GM23248 (cell line): ENCODE measurements around the gene CD38. TPM values are rescaled to one million over a fixed set of nuclear protein-coding genes. Genes with fewer than 3 reads are reported as not detected.

ENCODE experiments used
- DNase-seq: peaks from one replicate; pipeline ENCODE4 v3.0.0-alpha.2; 2015
- H2AFZ ChIP-seq: fragments of 200-600 bp; sonication (generic); 2 replicates; pipeline ENCODE4 v1.6.1; 2016; ENCODE audit warnings: antibody characterized with exemption
- H3F3A ChIP-seq: fragments of 200-600 bp; sonication (generic); 2 replicates; pipeline ENCODE4 v1.6.1; 2016; ENCODE audit warnings: mild to moderate bottlenecking, antibody characterized with exemption, mixed run types; ENCODE audit not compliant: insufficient read depth
- H3K27ac ChIP-seq: fragments of 200-600 bp; sonication (generic); 2 replicates; pipeline ENCODE4 v1.5.1; 2016; ENCODE audit warnings: mild to moderate bottlenecking
- H3K27me3 ChIP-seq: fragments of 200-600 bp; sonication (generic); replicated peaks from 2 replicates; pipeline ENCODE4 v1.6.1; 2016; ENCODE audit warnings: mild to moderate bottlenecking; ENCODE audit not compliant: insufficient read depth
- H3K36me3 ChIP-seq: fragments of 200-600 bp; sonication (generic); 2 replicates; pipeline ENCODE4 v1.6.1; 2016; ENCODE audit warnings: low read depth, mild to moderate bottlenecking
- H3K4me1 ChIP-seq: fragments of 200-600 bp; sonication (generic); 2 replicates; pipeline ENCODE4 v1.6.1; 2016; ENCODE audit warnings: mild to moderate bottlenecking; ENCODE audit not compliant: insufficient read depth
- H3K4me2 ChIP-seq: fragments of 200-600 bp; sonication (generic); one replicate; pipeline ENCODE4 v1.6.1; 2016; ENCODE audit warnings: mild to moderate bottlenecking; ENCODE audit not compliant: unreplicated experiment
- H3K4me3 ChIP-seq: fragments of 200-600 bp; sonication (generic); 2 replicates; pipeline ENCODE4 v1.5.1; 2016; ENCODE audit warnings: mild to moderate bottlenecking
- H3K79me2 ChIP-seq: fragments of 200-600 bp; sonication (generic); 2 replicates; pipeline ENCODE4 v1.6.1; 2016; ENCODE audit warnings: mild to moderate bottlenecking; ENCODE audit not compliant: insufficient read depth
- H3K9ac ChIP-seq: fragments of 200-600 bp; sonication (generic); 2 replicates; pipeline ENCODE4 v1.6.1; 2016; ENCODE audit warnings: mild to moderate bottlenecking
- H3K9me2 ChIP-seq: fragments of 200-600 bp; sonication (generic); 2 replicates; pipeline ENCODE4 v1.6.1; 2016; ENCODE audit warnings: mixed run types, mild to moderate bottlenecking, moderate library complexity; ENCODE audit not compliant: insufficient read depth
- H3K9me3 ChIP-seq: fragments of 200-600 bp; sonication (generic); one replicate; pipeline ENCODE4 v1.6.1; 2017; ENCODE audit warnings: low read depth
- H4K20me1 ChIP-seq: fragments of 200-600 bp; sonication (generic); 2 replicates; pipeline ENCODE4 v1.6.0; 2016; ENCODE audit not compliant: insufficient read depth
- EZH2 ChIP-seq: fragments of 200-600 bp; sonication (generic); IDR thresholded peaks from 2 replicates; pipeline ENCODE4 v1.6.1; 2018; ENCODE audit warnings: antibody characterized with exemption, mild to moderate bottlenecking; ENCODE audit not compliant: insufficient read depth, poor library complexity, severe bottlenecking
- EZH2phosphoT487 ChIP-seq: fragments of 200-600 bp; sonication (generic); IDR thresholded peaks from 2 replicates; pipeline ENCODE4 v1.6.1; 2018; ENCODE audit warnings: antibody characterized with exemption, moderate library complexity, mild to moderate bottlenecking, low read depth; ENCODE audit not compliant: insufficient read depth
- WGBS, 2 experiments: methylation state at CpG; one replicate each; pipeline ENCODE4 v1.1.6; 2015 to 2017; ENCODE audit warnings: low lambda C conversion rate in 2 of 2, low coverage in 1 of 2; ENCODE audit errors: missing lambda C conversion rate in 2 of 2; 5-methylcytosine and 5-hydroxymethylcytosine counted together
- in situ Hi-C: fragments of 300-500 bp; cut with MboI; formaldehyde crosslinking; loops from 2 replicates; pipeline ENCODE4 v1.15.0; 2020
- polyA plus RNA-seq: library from polyadenylated mRNA; unstranded; fragments of >200 nt; fragmentation: Nextera tagmentation; extraction: Ambion mirVana; gene quantifications from 2 replicates; pipeline ENCODE4 v1.2.1, GENCODE V29; 2016
- total RNA-seq: library from RNA; depleted of rRNA; stranded (reverse); fragments of >200 nt; shearing (Covaris generic); gene quantifications from 2 replicates; pipeline ENCODE4 v1.2.3, GENCODE V29; 2014

Gene CD38
- total and polyA plus RNA-seq, 2 experiments from 2014 or later, result not detected

GRCh38 chr4:15868826-15869413, 90.8 kb downstream of the CD38 start:
- H3K9ac ChIP-seq, result no peak overlapping the region
- H3K4me1 ChIP-seq, result no peaks in the 10 kb centered on the region
- H2AFZ ChIP-seq, result no peak overlapping the region
- no peaks in the 10 kb centered on the region for H3K9me3 ChIP-seq
- in situ Hi-C loops, result no loop called here
- H3K4me3 ChIP-seq, result no peak overlapping the region
- TF ChIP-seq EZH2 (no peak), EZH2phosphoT487 (no peak)
- H3K27ac ChIP-seq, result no peak overlapping the region
- H3K36me3 ChIP-seq, result no peaks in the 10 kb centered on the region
- H3K79me2 ChIP-seq, result no peaks in the 10 kb centered on the region
- no peaks in the 10 kb centered on the region for H3F3A ChIP-seq
- WGBS, 2 experiments, result 65 to 68% methylated on average over 4 of the region's 4 CpGs
- H3K9me2 ChIP-seq, result no peaks in the 10 kb centered on the region
- H3K27me3 ChIP-seq, result peaks cover 29% of the 10 kb centered on the region
- no peak overlapping the region for H3K4me2 ChIP-seq
- no peaks in the 10 kb centered on the region for H4K20me1 ChIP-seq
- no peak for DNase-seq

GRCh38 chr4:15870079-15870478, 92.0 kb downstream of the CD38 start:
- Histone ChIP-seq H3K4me2 (no peak overlapping the region), H3K9me2 (no peaks in the 10 kb centered on the region), H3K4me1 (no peaks in the 10 kb centered on the region), H3K9ac (no peak overlapping the region), H3F3A (no peaks in the 10 kb centered on the region), H3K27ac (no peak overlapping the region), H3K79me2 (no peaks in the 10 kb centered on the region), H4K20me1 (no peaks in the 10 kb centered on the region), H3K27me3 (peaks cover 40% of the 10 kb centered on the region), H3K4me3 (no peak overlapping the region), H2AFZ (no peak overlapping the region), H3K36me3 (no peaks in the 10 kb centered on the region), H3K9me3 (no peaks in the 10 kb centered on the region)
- in situ Hi-C loops, result no loop called here
- WGBS, 2 experiments, result 68 to 69% methylated on average over 7 of the region's 7 CpGs
- DNase-seq, result no peak
- no peak for TF ChIP-seq EZH2

DNA sequence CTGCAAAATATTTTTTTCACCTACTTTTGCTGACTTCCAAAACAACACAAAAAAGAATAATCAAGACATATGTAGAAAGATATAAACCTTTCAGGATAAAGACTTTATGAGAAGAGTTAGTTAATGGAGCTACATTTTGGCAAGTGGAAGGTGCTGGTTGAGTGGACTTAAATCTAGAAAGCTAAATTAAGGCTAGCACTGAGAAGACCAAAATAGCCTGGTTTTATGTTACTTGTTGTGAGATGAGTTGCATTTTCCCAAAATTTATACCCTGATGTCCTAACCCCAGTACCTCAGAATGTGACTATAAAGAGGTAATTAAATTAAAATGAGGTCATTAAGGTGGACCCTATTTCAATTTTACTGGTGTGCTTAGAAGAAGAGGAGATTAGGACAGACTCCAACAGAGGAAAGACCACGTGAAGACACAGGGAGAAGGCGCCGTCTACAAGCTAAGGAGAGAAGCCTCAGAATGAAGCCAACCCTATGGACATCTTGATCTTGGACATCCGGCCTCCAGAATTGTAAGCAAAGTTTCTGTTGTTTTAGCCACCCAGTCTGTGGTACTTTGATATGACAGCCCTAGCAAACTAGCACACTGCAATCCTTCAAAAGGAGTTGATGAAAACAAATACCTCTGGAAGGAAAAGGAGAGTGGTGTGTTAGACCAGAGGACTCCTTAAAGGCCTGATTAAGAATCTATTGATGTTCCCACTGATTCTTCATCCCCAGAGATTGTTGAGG, 93.0 kb downstream of the CD38 start:
- Histone ChIP-seq H3K9me3 (no peaks in the 10 kb centered on the region), H3K4me2 (no peak overlapping the region), H3K27ac (no peak overlapping the region), H3K79me2 (no peaks in the 10 kb centered on the region), H3K36me3 (no peaks in the 10 kb centered on the region), H3F3A (no peaks in the 10 kb centered on the region), H3K4me1 (no peaks in the 10 kb centered on the region), H3K9ac (no peak overlapping the region), H3K27me3 (peaks cover 35% of the 10 kb centered on the region), H3K4me3 (no peak overlapping the region), H3K9me2 (no peaks in the 10 kb centered on the region), H4K20me1 (no peaks in the 10 kb centered on the region), H2AFZ (no peak overlapping the region)
- WGBS, 2 experiments, result 71 to 83% methylated on average over 4 of the region's 4 CpGs
- TF ChIP-seq EZH2 (no peak), EZH2phosphoT487 (no peak)
- DNase-seq, result no peak
- in situ Hi-C loops, result no loop called here

GRCh38 chr4:15873117-15873516, 95.0 kb downstream of the CD38 start:
- DNase-seq, result no peak
- in situ Hi-C loops, result no loop called here
- H3K79me2 ChIP-seq, result no peaks in the 10 kb centered on the region
- H3K27ac ChIP-seq, result no peak overlapping the region
- H3K4me3 ChIP-seq, result no peak overlapping the region
- TF ChIP-seq EZH2 (no peak), EZH2phosphoT487 (no peak)
- H3K9me3 ChIP-seq, result no peaks in the 10 kb centered on the region
- no peaks in the 10 kb centered on the region for H3K4me1 ChIP-seq
- H3K9me2 ChIP-seq, result no peaks in the 10 kb centered on the region
- H3K4me2 ChIP-seq, result no peak overlapping the region
- H3K36me3 ChIP-seq, result no peaks in the 10 kb centered on the region
- H3F3A ChIP-seq, result no peaks in the 10 kb centered on the region
- H2AFZ ChIP-seq, result no peak overlapping the region
- H3K9ac ChIP-seq, result no peak overlapping the region
- peaks cover 41% of the 10 kb centered on the region for H3K27me3 ChIP-seq
- no peaks in the 10 kb centered on the region for H4K20me1 ChIP-seq
- WGBS, 2 experiments, result 27 to 33% methylated on average over 6 of the region's 6 CpGs
